Smooth muscle cell (in vitro differentiated cells): Measurements from ENCODE around the gene CCDC178. TPM values are rescaled to one million over a fixed set of nuclear protein-coding genes. Genes with fewer than 3 reads are reported as not detected.

Source experiments
- DNase-seq: peaks from one replicate; lab custom pipeline; 2025; ENCODE audit not compliant: unreplicated experiment; lab: John Stamatoyannopoulos, UW
- H2AFZ ChIP-seq: fragments of 200-600 bp; sonication (generic); 2 replicates; pipeline ENCODE4 v1.6.0; 2016; ENCODE audit warnings: antibody characterized with exemption, low read depth, mild to moderate bottlenecking
- H3F3A ChIP-seq: fragments of 200-600 bp; sonication (generic); 2 replicates; pipeline ENCODE4 v1.6.0; 2017; ENCODE audit warnings: antibody characterized with exemption, low read depth
- H3K27ac ChIP-seq: fragments of 200-600 bp; sonication (generic); 2 replicates; pipeline ENCODE4 v1.5.1; 2016; ENCODE audit warnings: low read depth, mild to moderate bottlenecking
- H3K27me3 ChIP-seq: fragments of 200-600 bp; sonication (generic); 2 replicates; pipeline ENCODE4 v1.6.1; 2016; ENCODE audit warnings: low read depth, mild to moderate bottlenecking
- H3K36me3 ChIP-seq: fragments of 200-600 bp; sonication (generic); 2 replicates; pipeline ENCODE4 v1.5.1; 2016; ENCODE audit warnings: low read depth
- H3K4me1 ChIP-seq: fragments of 200-600 bp; sonication (generic); 2 replicates; pipeline ENCODE4 v1.5.1; 2016; ENCODE audit warnings: low read depth
- H3K4me2 ChIP-seq: fragments of 200-600 bp; sonication (generic); 2 replicates; pipeline ENCODE4 v1.6.0; 2016; ENCODE audit warnings: mild to moderate bottlenecking
- H3K4me3 ChIP-seq: fragments of 200-600 bp; sonication (generic); 2 replicates; pipeline ENCODE4 v1.5.1; 2016; ENCODE audit warnings: mild to moderate bottlenecking
- H3K79me2 ChIP-seq: fragments of 200-600 bp; sonication (generic); 2 replicates; pipeline ENCODE4 v1.6.0; 2016; ENCODE audit warnings: low read depth, mild to moderate bottlenecking
- H3K9ac ChIP-seq: fragments of 200-600 bp; sonication (generic); 2 replicates; pipeline ENCODE4 v1.6.0; 2016; ENCODE audit warnings: low read depth
- H3K9me3 ChIP-seq: fragments of 200-600 bp; sonication (generic); replicated peaks from 2 replicates; pipeline ENCODE4 v1.5.1; 2016; ENCODE audit warnings: low read depth
- H4K20me1 ChIP-seq: fragments of 200-600 bp; sonication (generic); 2 replicates; pipeline ENCODE4 v1.6.0; 2016; ENCODE audit warnings: low read depth
- CTCF ChIP-seq: fragments of 200-600 bp; sonication (generic); IDR thresholded peaks from 2 replicates; pipeline ENCODE4 v1.5.1; 2017; ENCODE audit warnings: borderline replicate concordance, mild to moderate bottlenecking, antibody characterized with exemption; ENCODE audit not compliant: insufficient read depth, poor library complexity, severe bottlenecking
- WGBS: methylation state at CpG from one replicate; pipeline ENCODE4 v1.1.7; 2016; ENCODE audit warnings: low lambda C conversion rate; 5-methylcytosine and 5-hydroxymethylcytosine counted together
- polyA plus RNA-seq: library from polyadenylated mRNA; unstranded; fragments of >200 nt; fragmentation: Nextera tagmentation; extraction: Ambion mirVana; gene quantifications from 2 replicates; pipeline ENCODE4 v1.2.1, GENCODE V29; 2016
- total RNA-seq: library from RNA; depleted of rRNA; stranded (reverse); fragments of >200 nt; gene quantifications from 2 replicates; pipeline ENCODE4 v1.2.3, GENCODE V29; 2014

CCDC178 gene
- total and polyA plus RNA-seq, 2 experiments from 2014 or later, result not detected

GRCh38 chr18:33052886-33053285, 387.6 kb downstream of the CCDC178 start:
- Histone ChIP-seq H3K9me3 (no peaks in the 10 kb centered on the region), H3K9ac (no peak overlapping the region), H3K4me1 (no peaks in the 10 kb centered on the region), H3K4me2 (no peak overlapping the region), H3K27me3 (no peaks in the 10 kb centered on the region), H2AFZ (no peak overlapping the region), H3K4me3 (no peak overlapping the region), H4K20me1 (no peaks in the 10 kb centered on the region), H3K36me3 (no peaks in the 10 kb centered on the region), H3F3A (no peaks in the 10 kb centered on the region), H3K27ac (no peak overlapping the region), H3K79me2 (no peaks in the 10 kb centered on the region)
- 87% methylated on average over 2 of the region's 2 CpGs for WGBS
- DNase-seq, result no peak
- TF ChIP-seq CTCF, result no peak

GRCh38 chr18:33051407-33051806, 389.1 kb downstream of the CCDC178 start:
- no peak overlapping the region for H3K4me2 ChIP-seq
- no peaks in the 10 kb centered on the region for H4K20me1 ChIP-seq
- H3F3A ChIP-seq, result no peaks in the 10 kb centered on the region
- H3K79me2 ChIP-seq, result no peaks in the 10 kb centered on the region
- no peaks in the 10 kb centered on the region for H3K27me3 ChIP-seq
- no peak overlapping the region for H3K27ac ChIP-seq
- 92% methylated on average over 5 of the region's 5 CpGs for WGBS
- no peak for DNase-seq
- H2AFZ ChIP-seq, result no peak overlapping the region
- H3K9ac ChIP-seq, result no peak overlapping the region
- H3K4me3 ChIP-seq, result no peak overlapping the region
- H3K4me1 ChIP-seq, result no peaks in the 10 kb centered on the region
- TF ChIP-seq CTCF, result no peak
- no peaks in the 10 kb centered on the region for H3K9me3 ChIP-seq
- no peaks in the 10 kb centered on the region for H3K36me3 ChIP-seq

- H3K27ac ChIP-seq, result no peak overlapping the region
- no peak for TF ChIP-seq CTCF
- H3K4me2 ChIP-seq, result no peak overlapping the region
- no peaks in the 10 kb centered on the region for H3K4me1 ChIP-seq
- H2AFZ ChIP-seq, result no peak overlapping the region
- peaks cover 10% of the 10 kb centered on the region for H3K36me3 ChIP-seq
- no peak for DNase-seq
- no peaks in the 10 kb centered on the region for H3F3A ChIP-seq
- no peak overlapping the region for H3K4me3 ChIP-seq
- H3K79me2 ChIP-seq, result no peaks in the 10 kb centered on the region
- no peaks in the 10 kb centered on the region for H3K27me3 ChIP-seq
- no peak overlapping the region for H3K9ac ChIP-seq
- no peaks in the 10 kb centered on the region for H4K20me1 ChIP-seq
- peaks cover 18% of the 10 kb centered on the region for H3K9me3 ChIP-seq
Measured at GRCh38 chr18:33040213-33040612, 400.3 kb downstream of the CCDC178 start.

DNA sequence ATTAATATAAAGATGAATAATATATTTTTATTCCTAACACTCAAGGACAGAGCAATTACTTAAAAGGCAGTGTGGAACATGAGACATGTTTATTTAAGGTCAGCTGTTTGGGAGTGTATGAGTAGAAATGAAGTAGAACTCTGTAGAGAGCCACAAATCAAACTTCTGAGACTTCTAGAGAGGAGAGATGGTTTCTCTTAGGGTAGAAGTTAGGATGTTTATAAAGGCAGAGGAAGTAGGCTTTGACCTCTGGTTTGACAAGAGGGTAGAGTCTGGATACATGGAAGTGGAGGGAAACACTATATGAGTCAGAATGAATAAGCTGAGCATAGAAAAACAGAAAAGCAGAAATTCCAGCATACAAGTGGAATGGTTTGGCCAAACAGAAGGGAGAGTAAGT, 405.6 kb downstream of the CCDC178 start:
- peaks cover 6% of the 10 kb centered on the region for H3K36me3 ChIP-seq
- H3F3A ChIP-seq, result peaks cover 6% of the 10 kb centered on the region
- H3K27ac ChIP-seq, result peak overlapping the region; percentile 9
- H3K4me1 ChIP-seq, result no peaks in the 10 kb centered on the region
- no peak overlapping the region for H3K4me3 ChIP-seq
- H4K20me1 ChIP-seq, result no peaks in the 10 kb centered on the region
- H3K27me3 ChIP-seq, result no peaks in the 10 kb centered on the region
- no peak overlapping the region for H2AFZ ChIP-seq
- H3K9me3 ChIP-seq, result peaks cover 3% of the 10 kb centered on the region
- H3K79me2 ChIP-seq, result no peaks in the 10 kb centered on the region
- H3K9ac ChIP-seq, result no peak overlapping the region
- H3K4me2 ChIP-seq, result no peak overlapping the region
- DNase-seq, result no peak
- TF ChIP-seq CTCF, result no peak
